GM21423 (cell line): ENCODE results near the gene SLC39A11.
"Not testable (repeated sequence)": the region's sequence is repeated elsewhere in the genome, so short reads cannot be mapped to it uniquely, and the experiment has no call there.

Experiments
- ATAC-seq: cut with Tn5 transposase; IDR thresholded peaks from one replicate; pipeline ENCODE4 v1.9.1; 2021; ENCODE audit warnings: mild to moderate bottlenecking, moderate library complexity; ENCODE audit not compliant: unreplicated experiment

The SLC39A11 gene

GRCh38 chr17:73092523-73093135 is at the start of gene SLC39A11:
TSS of gene SLC39A11 (minus strand) at chr17:73092688. CDS start at chr17:73088764, 3,924 bp downstream.
- ATAC-seq, result peak; percentile 99

GRCh38 chr17:73141411-73141810 is 48.9 kb upstream of the SLC39A11 start:
- no peak for ATAC-seq

DNA sequence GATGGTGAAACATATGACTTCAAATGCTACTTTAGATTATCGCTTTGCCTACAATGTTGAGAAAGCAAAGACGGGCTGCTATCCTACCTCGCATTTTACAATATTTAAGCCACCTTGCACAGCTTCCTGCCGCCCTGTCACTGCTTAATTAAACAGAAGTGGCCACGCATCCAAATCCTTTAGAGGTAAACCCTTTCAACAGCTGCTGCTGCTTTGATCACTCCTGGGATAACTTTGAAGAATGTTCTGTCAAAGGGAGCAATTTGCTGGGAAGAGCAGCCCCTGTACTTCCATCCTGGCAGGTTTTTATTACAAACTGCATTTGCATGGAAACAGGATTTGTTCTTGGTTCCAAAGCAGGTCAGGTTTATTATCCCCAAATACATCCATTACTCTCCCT is 48.1 kb upstream of the SLC39A11 start:
- ATAC-seq, result no peak

DNA sequence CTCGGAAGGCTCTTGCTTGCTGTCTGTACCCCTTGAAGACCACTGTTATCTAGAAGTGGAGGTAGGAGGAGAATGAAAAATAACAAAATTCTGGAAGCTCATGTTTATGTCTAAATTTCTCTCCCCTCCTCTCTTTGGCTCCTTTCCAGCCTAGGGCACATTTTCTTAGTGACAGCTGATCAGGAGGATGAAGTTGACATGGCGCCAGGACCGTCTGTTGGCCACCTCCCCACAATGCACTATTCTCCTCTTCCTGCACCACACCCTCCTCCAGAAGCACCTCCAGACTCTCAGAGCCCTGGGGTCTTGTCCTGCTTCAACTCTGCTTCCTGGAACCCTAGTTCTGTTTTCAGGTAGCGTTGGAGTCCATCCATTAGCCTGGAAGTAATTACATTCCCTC is 46.8 kb upstream of the SLC39A11 start:
- no peak for ATAC-seq

DNA sequence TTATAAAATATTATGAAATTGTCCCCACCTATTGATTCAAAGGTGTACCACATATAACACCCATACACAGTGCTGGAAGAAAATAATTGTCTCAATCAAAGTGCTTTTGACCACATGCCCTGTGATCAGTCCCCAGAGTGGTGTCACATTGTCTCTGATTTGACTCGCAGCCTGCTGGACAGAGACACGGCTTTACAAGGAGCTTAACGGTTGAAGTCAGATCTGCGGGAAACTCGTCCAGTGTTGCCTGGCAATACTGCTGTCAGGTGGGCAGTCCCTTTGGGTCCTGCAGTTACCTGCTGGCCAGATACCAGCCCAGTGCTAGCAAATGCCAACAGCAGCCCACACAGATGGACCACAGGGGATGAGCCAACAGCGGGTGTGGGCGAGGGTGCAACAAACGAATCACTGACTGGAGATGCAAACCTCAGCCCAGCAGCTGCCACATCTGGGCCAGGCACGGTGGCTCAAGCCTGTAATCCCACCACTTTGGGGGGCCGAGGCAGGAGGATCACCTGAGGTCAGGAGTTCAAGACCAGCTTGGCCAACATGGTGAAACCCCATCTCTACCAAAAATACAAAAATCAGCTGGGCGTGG is 46.2 kb upstream of the SLC39A11 start:
- no peak for ATAC-seq

DNA sequence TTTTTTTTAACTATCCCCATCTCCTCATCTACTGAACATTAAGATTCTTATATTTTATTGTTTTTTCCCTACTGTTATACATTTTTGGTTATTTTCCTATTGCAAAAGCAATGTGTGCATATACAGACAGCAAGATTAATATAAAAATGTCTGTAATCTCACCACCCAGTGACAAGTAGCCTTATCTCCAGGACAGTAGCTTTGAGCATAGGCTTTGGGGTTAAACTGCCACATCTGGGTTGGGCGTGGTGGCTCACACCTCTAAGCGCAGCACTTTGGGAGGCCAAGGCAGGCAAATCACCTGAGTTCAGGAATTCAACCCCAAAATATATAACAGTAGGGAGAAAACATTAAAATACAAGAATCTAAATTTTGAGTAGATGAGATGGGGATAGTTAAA is 44.9 kb upstream of the SLC39A11 start:
- ATAC-seq, result no peak

- no peak for ATAC-seq
These were observed 43.3 kb upstream of the SLC39A11 start for GRCh38 chr17:73135766-73136165.

DNA sequence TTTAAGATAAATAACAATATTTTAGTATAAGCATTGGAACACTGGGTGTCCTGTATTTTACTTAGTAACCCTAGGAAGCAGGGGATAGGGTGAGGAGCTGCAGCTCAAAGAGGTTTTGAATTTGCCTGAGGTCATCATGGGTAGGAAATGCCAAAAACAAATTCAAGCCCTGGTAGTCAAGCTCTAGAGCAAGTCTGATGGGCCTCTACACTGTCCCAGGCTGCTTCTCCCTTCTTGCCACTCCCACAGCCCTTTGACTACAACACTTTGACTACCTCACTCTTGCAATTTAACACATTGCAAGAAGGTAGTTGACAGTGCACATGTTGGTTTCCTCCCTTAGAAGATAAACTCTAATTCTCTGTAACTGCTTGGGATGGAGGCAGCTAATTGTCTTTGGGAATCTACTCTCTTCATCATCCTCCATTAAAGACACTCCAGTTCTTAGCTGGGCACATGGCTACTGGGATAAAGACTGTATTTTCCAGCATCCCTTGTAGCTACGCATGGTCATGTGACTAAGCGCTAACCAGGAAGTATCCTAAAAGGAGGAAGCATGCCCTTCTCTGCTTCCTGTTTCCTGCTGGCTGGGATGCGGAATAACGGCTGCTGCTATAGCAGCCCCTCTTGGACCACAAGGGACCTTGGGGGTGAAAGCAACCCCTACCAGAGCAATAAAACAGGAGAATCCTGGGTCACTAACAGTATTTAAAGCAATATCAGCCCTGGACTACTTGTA is 41.6 kb upstream of the SLC39A11 start:
- ATAC-seq, result no peak

- ATAC-seq, result no peak
These were observed 39.6 kb upstream of the SLC39A11 start for GRCh38 chr17:73132085-73132492.

GRCh38 chr17:73131439-73131838 is 39.0 kb upstream of the SLC39A11 start:
- ATAC-seq, result not testable (repeated sequence)

DNA sequence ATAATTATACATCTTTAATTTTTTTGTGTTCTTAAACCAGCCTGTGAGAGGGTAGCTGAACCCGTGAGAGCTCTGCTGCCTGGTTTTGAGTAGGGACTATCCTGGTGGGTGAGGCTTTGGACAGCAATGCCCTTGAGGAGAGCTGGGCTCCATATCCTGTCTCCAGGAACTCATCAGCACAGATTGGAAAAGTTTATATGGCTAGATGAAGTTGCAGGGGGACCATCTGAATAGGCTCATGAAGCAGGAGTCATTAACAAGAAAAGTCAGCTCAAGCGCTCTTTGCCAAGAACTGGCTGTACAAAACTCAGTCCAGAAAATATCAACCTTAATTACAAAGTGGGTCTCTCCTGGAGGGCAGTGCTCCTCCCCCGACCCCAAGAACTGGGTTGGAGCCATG is 38.5 kb upstream of the SLC39A11 start:
- ATAC-seq, result no peak

DNA sequence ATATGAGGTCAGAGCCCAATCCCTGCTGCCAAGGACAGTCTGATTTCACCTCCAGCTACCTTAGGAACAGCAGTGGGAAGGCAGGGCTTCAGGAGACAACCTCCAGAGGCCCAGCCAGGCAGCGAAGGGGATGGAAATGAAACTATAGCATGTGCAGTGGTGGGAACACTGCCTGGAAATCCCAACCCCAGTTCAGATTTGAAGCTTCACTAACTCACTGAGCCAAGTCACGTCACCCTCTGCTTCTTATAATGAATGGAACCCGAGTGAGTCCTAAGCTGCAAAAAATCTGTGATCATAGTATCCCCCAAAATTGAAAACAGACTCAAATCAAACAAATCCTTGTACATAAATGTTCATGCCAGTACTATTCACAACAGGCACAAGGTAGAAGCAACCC is 36.0 kb upstream of the SLC39A11 start:
- ATAC-seq, result no peak

DNA sequence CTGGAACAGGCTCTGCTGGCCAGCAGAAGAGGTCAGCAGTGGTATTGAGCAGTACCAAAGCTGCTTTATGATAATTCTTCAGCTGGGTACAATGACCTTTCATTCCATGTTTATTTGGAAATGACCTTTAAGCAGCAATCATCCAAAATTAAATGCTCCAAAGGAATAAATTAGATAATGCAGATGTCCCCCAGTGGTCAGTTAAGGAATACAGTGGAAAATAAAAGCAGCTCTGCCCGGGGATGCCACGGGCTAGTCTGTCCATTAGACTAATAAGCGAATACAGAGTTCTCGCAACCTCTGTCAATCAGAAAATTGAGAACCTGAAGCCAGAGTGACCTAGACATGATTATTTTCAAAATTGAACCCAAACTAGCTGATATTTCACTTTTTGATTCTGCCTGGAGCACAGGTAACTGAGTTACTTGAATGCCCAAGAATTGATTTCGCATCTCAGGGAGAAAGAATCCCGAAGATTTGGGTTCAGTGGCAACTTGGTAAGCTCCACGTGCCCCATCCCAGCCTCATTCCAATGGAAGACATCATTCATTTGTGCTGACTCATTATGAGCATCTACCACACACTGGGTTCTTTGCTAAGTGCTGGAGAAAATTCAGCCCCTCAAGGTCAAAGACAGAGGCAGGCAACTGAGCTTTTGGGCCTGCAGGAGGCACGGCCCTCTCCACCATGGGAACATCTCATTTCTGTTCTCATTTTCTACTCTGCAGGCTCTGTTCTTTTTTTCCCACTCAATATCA is 34.4 kb upstream of the SLC39A11 start:
- no peak for ATAC-seq

DNA sequence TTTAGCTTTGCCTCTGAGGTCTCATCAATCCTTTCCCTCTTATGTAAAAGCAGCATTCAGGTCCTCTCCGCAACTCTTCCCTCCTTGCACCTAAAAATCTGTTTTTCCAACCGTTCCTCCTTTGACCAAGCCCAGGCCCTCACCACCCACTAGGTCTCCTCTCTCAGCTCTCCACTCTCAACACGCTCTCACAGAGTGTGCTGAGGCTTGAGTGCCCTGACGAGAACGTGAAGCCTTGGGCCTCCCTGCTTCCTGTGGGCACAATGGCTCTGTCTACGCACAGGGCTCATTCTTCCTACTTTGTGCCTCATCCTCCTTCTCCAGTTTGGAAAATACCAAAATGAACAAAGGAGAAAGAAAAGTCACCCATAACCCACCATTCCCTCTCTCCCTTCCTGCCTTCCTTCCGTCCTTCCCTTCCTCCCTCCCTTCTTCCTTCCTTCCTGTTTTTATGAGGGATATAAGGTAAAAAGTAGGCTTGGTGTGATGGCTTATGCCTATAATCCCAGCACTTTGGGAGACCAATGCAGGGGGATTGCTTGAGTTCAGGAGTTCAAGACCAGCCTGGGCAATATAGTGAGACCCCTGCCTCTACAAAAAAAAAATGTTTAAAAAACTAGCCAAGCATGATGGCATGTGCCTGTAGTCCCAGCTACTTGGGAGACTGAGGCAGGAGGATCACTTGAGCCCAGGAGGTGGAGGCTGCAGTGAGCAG is 31.3 kb upstream of the SLC39A11 start:
- ATAC-seq, result no peak

DNA sequence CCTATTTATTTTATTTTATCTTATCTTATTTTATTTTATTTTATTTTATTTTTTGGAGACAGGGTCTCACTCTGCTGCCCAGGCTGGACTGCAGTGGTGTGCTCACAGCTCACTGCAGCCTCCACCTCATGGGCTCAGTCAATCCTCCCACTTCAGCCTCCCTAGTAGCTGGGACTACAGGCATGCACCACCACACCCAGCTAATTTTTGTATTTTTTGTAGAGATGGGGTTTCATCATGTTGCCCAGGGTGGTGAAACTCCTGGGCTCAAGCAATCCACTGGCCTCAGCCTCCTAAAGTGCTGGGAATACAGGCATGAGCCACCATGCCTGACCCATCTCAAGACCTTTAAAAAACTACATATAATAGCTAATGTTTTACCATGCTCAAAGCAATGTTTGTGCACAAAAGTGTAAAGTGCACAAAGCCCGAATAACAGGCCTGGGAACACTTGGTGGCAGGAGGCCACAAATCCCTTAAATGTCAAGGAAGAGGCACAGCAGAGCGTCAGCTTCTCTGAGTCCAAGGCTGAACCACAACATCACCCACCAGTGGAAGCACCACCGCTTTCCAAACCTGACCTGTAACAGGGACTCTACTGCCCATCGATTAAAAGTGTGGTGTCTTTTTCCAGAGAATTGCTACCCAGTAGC is 30.6 kb upstream of the SLC39A11 start:
- no peak for ATAC-seq

DNA sequence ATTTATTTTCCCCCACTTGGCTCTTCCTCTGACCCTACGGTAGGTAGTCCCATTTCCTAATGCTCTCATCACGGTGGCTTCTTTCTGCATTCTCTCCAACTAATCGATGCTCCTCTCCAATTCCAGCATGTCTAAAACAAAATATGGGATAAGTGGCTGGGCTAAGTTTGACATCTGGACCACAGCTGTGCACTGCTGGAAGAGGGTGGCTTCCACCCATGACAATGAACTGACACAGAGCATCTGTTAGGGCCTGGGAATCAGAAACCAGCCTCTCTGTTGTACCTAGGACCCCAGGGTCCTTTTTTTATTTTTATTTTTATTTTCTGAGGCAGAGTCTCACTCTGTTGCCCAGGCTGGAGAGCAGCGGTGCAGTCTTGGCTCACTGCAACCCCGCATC is 29.0 kb upstream of the SLC39A11 start:
- no peak for ATAC-seq

DNA sequence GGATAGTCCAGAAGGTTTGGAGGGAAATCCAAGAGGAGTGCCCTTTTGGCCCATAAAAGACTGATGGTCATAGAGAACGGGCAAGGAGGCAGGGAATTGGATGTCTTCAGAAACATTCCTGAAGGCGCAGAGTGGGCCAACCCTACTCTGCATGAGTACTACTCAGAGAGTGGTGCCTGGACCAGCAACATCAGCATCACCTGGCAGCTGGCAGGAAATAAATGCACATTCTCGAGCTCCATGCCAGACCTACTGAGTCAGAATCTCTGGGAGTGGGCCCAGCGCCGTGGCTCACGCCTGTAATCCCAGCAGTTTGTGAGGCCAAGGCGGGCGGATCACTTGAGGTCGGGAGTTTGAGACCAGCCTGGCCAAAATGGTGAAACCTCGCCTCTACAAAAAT is 27.1 kb upstream of the SLC39A11 start:
- no peak for ATAC-seq

DNA sequence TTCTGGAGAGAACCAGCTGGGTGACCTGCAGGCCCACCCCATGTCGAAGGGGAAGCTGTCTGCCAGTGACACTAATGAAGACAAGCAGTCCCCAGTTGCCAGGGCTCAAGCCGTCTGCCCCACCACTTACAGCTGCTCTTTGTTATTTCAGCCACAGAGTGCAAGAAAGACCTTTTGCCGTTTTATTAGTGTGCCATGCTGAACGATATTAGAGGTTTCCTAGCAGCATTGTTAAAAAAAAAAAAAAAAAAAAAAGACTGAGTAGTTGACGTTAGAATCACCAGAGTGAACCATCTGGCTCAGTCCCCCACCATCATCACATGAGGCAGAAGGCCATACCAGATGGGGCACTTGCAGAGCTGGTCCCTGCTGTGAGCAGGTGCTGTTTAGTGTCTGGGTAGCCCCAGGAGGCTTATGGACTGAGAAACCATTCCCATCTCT is 26.5 kb upstream of the SLC39A11 start:
- ATAC-seq, result no peak

DNA sequence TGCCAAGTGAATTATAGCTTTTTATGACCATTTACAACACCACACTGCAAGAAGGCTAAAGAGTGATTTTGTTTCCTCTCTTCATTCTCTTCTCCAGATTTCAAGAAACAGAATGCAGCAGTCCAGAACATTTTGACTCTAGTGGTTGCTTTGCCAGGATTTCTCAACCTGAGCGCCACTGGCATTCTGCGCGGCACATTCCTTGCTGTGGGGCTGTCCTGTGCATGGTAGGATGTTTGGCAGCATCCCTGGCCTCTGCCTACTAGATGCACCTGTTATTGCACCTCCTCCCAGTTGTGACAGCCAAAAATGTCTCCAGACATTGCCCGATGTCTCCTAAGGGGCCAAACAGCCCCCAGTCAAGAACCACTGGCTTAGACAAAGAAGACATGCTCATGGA is 25.7 kb upstream of the SLC39A11 start:
- ATAC-seq, result no peak

GRCh38 chr17:73112246-73112645 is 19.8 kb upstream of the SLC39A11 start:
- ATAC-seq, result no peak
